ENCODE measurements around the gene EVI5. TPM values are rescaled to one million over a fixed set of nuclear protein-coding genes. Genes with fewer than 3 reads are reported as not detected.
"Not testable (repeated sequence)": the region's sequence is repeated elsewhere in the genome, so short reads cannot be mapped to it uniquely, and the experiment has no call there.

EVI5 gene
- total and polyA plus RNA-seq, 2 experiments from 2014 or later = 16.3 to 30.8 TPM

GRCh38 chr1:92748138-92748537, 36.8 kb downstream of the EVI5 start:
- Histone ChIP-seq H3K4me3 (no peak overlapping the region), H3K4me1 (ENCODE audit: low read depth) (no peaks in the 10 kb centered on the region), H3K36me3 (no peaks in the 10 kb centered on the region), H3K27ac (peak overlapping the region; percentile 42), H3K9me3 (ENCODE audit: low read depth) (no peaks in the 10 kb centered on the region), H3K27me3 (no peaks in the 10 kb centered on the region)
- TF ChIP-seq CTCF (IDR thresholded peaks at IDR 0.05; ENCODE audit: low read depth, low read length) = no peak
- no peak for DNase-seq (ENCODE audit: low read depth in 1 of 2, low spot score in 1 of 2)

GRCh38 chr1:92747735-92748134, 37.2 kb downstream of the EVI5 start:
- H3K27ac ChIP-seq = peak overlapping the region; percentile 42
- no peaks in the 10 kb centered on the region for H3K27me3 ChIP-seq
- no peaks in the 10 kb centered on the region for H3K4me1 ChIP-seq (ENCODE audit: low read depth)
- H3K4me3 ChIP-seq = no peak overlapping the region
- no peaks in the 10 kb centered on the region for H3K9me3 ChIP-seq (ENCODE audit: low read depth)
- peak in 1 of 2 donors; percentile 62 for DNase-seq (ENCODE audit: low read depth in 1 of 2, low spot score in 1 of 2)
- TF ChIP-seq CTCF (IDR thresholded peaks at IDR 0.05; ENCODE audit: low read depth, low read length) = no peak
- H3K36me3 ChIP-seq = no peaks in the 10 kb centered on the region

- not testable (repeated sequence) for H3K36me3 ChIP-seq; H3K4me3 ChIP-seq; H3K4me1 ChIP-seq (ENCODE audit: low read depth); H3K27me3 ChIP-seq; H3K27ac ChIP-seq; DNase-seq (ENCODE audit: low read depth in 1 of 2, low spot score in 1 of 2); H3K9me3 ChIP-seq (ENCODE audit: low read depth)
These were observed 38.7 kb downstream of the EVI5 start for GRCh38 chr1:92746255-92746654.

- no peak overlapping the region for H3K27ac ChIP-seq
These were observed 41.7 kb downstream of the EVI5 start for GRCh38 chr1:92743221-92743620.

GRCh38 chr1:92739669-92740524, 45.0 kb downstream of the EVI5 start:
- Histone ChIP-seq H3K9me3 (ENCODE audit: low read depth) (no peaks in the 10 kb centered on the region), H3K27ac (no peak overlapping the region), H3K4me3 (no peak overlapping the region), H3K4me1 (ENCODE audit: low read depth) (no peaks in the 10 kb centered on the region), H3K36me3 (peaks cover 4% of the 10 kb centered on the region), H3K27me3 (no peaks in the 10 kb centered on the region)
- DNase-seq (ENCODE audit: low read depth in 1 of 2, low spot score in 1 of 2) = no peak
- no peak for TF ChIP-seq CTCF (IDR thresholded peaks at IDR 0.05; ENCODE audit: low read depth, low read length)

More at GRCh38 chr1:92743221-92743620, 41.7 kb downstream of the EVI5 start:
- no peak for TF ChIP-seq CTCF (IDR thresholded peaks at IDR 0.05; ENCODE audit: low read depth, low read length)
- H3K4me3 ChIP-seq = no peak overlapping the region
- H3K9me3 ChIP-seq (ENCODE audit: low read depth) = no peaks in the 10 kb centered on the region
- H3K27me3 ChIP-seq = no peaks in the 10 kb centered on the region
- DNase-seq (ENCODE audit: low read depth in 1 of 2, low spot score in 1 of 2) = no peak
- H3K36me3 ChIP-seq = no peaks in the 10 kb centered on the region
- no peaks in the 10 kb centered on the region for H3K4me1 ChIP-seq (ENCODE audit: low read depth)

GRCh38 chr1:92736395-92736794, 48.5 kb downstream of the EVI5 start:
- DNase-seq (ENCODE audit: low read depth in 1 of 2, low spot score in 1 of 2) = peak; percentile 6 to 54
- Histone ChIP-seq H3K4me1 (ENCODE audit: low read depth) (no peaks in the 10 kb centered on the region), H3K27ac (no peak overlapping the region), H3K27me3 (no peaks in the 10 kb centered on the region), H3K36me3 (peaks cover 5% of the 10 kb centered on the region), H3K4me3 (no peak overlapping the region), H3K9me3 (ENCODE audit: low read depth) (no peaks in the 10 kb centered on the region)
- TF ChIP-seq CTCF (IDR thresholded peaks at IDR 0.05; ENCODE audit: low read depth, low read length) = peak; percentile 40
